Right cardiac atrium (tissue), 5 donors: ENCODE data around the gene RNF123. TPM values are rescaled to one million over a fixed set of nuclear protein-coding genes. Genes with fewer than 3 reads are reported as not detected.
A peak's percentile ranks its signal among the peaks of the same experiment; 100 is the strongest.
"Not testable (repeated sequence)": the region's sequence is repeated elsewhere in the genome, so short reads cannot be mapped to it uniquely, and the experiment has no call there.

ENCODE experiments used
- ATAC-seq, 2 donors: fragments of 200-7000 bp; cut with Tn5 transposase; one replicate each; pipeline versions ENCODE4 v1.8.0 to v1.9.1; 2020; ENCODE audit warnings: moderate library complexity in 2 of 2, mild to moderate bottlenecking in 1 of 2
- DNase-seq, 3 donors: peaks; one replicate each; pipeline ENCODE4 v3.0.0-alpha.2; 2020
- H3K27ac ChIP-seq: one replicate; pipeline ENCODE4 v1.5.1; 2013; ENCODE audit warnings: mild to moderate bottlenecking, low read length, control low read depth, moderate library complexity
- H3K27me3 ChIP-seq: one replicate; pipeline ENCODE4 v1.6.1; 2013; ENCODE audit not compliant: control insufficient read depth, insufficient read depth
- H3K4me1 ChIP-seq: one replicate; pipeline ENCODE4 v1.6.1; 2013; ENCODE audit warnings: low read length; ENCODE audit not compliant: control insufficient read depth, insufficient read depth
- H3K4me3 ChIP-seq: one replicate; pipeline ENCODE4 v1.5.1; 2013; ENCODE audit warnings: low read length, control low read depth
- H3K9me3 ChIP-seq: one replicate; pipeline ENCODE4 v1.6.1; 2013; ENCODE audit warnings: low read length; ENCODE audit not compliant: control insufficient read depth
- WGBS: extraction: QIAGEN DNeasy Blood & Tissue Kit; methylation state at CpG from one replicate; pipeline ENCODE4 v1.1.7; 2013; 5-methylcytosine and 5-hydroxymethylcytosine counted together
- intact Hi-C, 4 donors: fragments of 100-400 bp; cut with DNase I; formaldehyde crosslinking; loops; one replicate each; pipeline versions ENCODE4 v1.11.0 to v1.14.0; 2022 to 2023
- polyA plus RNA-seq: library from polyadenylated mRNA; stranded (reverse); fragments of 200-250 nt; gene quantifications from one replicate; pipeline ENCODE4 v1.2.3, GENCODE V29; 2013
- total RNA-seq, 4 donors: library from RNA; stranded (reverse); fragmentation: NEBNext Ultra II Directional; extraction: Animal tissue kit (Norgen Biotek cat#: 25700); gene quantifications; one replicate each; pipeline ENCODE4 v1.2.1, GENCODE V29; 2021
- donor health status: healthy with polysubstance abuse.
- donor health status: DM: no; HTN: yes; CAD: no.
- donor health status: DM: no; HTN: no; CAD: no.
- donor health status: DM: no; HTN: yes; CAD: no; lungs with severe emphysema.
- donor health status: DM: yes; HTN: yes; CAD: no.

The RNF123 gene
- total and polyA plus RNA-seq, 5 donors = 24.4 to 44.6 (median 39.2) TPM

- H3K4me1 ChIP-seq, H3K27ac ChIP-seq, H3K27me3 ChIP-seq, H3K9me3 ChIP-seq, ATAC-seq, intact Hi-C loops, H3K4me3 ChIP-seq: not testable (repeated sequence)
- DNase-seq = peak in 2 of 3 donors; percentile 3 to 14
- 64% methylated on average over 6 of the region's 6 CpGs for WGBS
Observed at GRCh38 chr3:49694409-49695070, 5.2 kb downstream of the RNF123 start.

DNA sequence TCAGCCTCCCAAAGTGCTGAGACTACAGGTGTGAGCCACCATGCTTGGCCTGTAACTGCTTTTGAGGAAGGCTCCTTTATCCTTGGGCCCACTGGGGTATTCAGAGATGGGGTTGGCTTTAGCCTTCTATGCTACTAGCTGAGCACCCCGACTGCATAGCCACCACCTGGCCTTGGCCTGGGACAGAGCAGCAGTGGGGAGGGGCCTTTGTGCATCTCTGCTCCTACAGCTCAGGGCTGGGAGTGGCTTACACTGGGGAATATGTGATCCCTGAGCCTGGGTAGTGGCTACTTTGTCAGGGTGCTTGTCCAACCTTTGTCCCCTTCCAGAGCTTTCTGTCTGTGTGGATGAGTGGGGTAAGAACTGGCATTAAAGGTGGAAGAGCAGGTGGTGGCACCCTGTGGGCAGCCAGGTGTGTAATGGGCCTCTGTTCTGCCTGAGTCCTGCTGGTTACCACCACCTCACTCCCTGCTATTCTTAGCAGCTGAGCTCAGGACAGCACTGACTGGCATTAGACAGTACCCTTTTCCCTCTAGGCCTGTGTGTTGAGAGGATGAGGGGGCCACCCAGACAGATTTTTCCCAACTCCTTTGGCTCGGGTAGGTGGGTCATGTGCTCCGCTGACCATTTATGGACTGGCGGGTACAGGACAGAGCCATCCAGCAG, 6.1 kb downstream of the RNF123 start:
- WGBS = 73% methylated on average over 4 of the region's 4 CpGs
- ATAC-seq (peak; percentile 5 to 31), DNase-seq (peak in 1 of 3 donors; percentile 5)
- H3K27ac ChIP-seq, H3K27me3 ChIP-seq, H3K4me1 ChIP-seq, H3K9me3 ChIP-seq, intact Hi-C loops, H3K4me3 ChIP-seq: not testable (repeated sequence)

GRCh38 chr3:49699281-49699979, 10.1 kb downstream of the RNF123 start:
- 68% methylated on average over 16 of the region's 16 CpGs for WGBS
- no peaks in the 10 kb centered on the region for H3K27me3 ChIP-seq
- H3K4me3 ChIP-seq = no peak overlapping the region
- intact Hi-C loops = no loop called here
- H3K4me1 ChIP-seq = no peaks in the 10 kb centered on the region
- ATAC-seq = no peak
- DNase-seq = no peak
- H3K27ac ChIP-seq = no peak overlapping the region
- no peaks in the 10 kb centered on the region for H3K9me3 ChIP-seq

DNA sequence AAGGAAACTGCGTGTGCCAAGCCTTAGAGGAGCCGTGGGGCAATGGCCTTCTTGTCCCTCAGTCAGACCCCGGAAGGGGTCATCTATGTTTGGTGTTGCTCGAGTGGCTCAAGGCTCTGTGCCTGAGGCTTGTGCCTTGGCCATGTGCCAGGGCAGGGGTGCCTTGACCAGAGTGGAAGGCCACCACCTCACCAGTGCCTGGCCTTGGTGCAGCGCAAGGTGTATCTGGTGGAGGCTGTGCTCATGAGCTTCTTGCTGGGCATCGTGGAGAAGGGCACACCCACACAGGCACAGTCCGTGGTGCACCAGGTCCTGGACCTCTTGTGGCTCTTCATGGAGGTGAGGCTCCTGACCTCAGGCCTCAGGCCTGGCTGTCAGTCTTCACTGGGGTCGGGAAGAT, 10.7 kb downstream of the RNF123 start:
- DNase-seq (no peak), ATAC-seq (no peak)
- Histone ChIP-seq H3K4me1 (no peaks in the 10 kb centered on the region), H3K27me3 (no peaks in the 10 kb centered on the region), H3K9me3 (no peaks in the 10 kb centered on the region), H3K4me3 (no peak overlapping the region), H3K27ac (no peak overlapping the region)
- intact Hi-C loops = no loop called here
- WGBS = 76% methylated on average over 8 of the region's 8 CpGs

DNA sequence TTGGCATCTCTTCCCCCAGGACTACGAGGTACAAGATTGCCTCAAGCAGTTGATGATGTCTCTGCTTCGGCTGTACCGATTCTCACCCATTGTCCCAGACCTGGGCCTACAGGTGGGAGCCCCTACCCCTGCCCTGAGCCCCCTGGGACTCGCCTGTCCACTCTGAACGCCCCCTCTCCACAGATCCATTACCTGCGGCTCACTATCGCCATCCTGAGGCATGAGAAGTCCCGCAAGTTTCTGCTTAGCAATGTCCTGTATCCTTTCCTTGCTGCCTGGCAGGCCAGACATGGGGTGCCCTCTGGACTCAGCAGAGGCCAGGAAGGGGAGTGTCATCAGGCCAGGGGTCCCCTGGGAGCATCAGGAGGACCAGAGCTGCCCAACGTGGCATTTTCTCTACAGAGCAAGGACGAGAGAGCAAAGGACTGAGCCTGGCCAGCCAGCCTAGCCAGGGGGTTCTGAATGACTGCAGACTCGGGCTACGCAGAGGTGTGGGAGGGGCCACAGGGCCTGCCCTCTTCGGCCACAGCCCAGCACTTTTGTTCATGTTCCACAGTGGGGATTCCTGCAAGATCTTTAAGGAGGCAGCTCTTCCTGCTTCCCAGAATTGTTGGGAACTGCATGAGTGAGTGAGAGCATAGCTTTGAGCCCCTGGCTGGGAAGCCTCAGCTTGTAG, 11.2 kb downstream of the RNF123 start:
- ATAC-seq (no peak), DNase-seq (peak in 1 of 3 donors; percentile 33)
- no peaks in the 10 kb centered on the region for H3K9me3 ChIP-seq
- H3K4me1 ChIP-seq = no peaks in the 10 kb centered on the region
- H3K27me3 ChIP-seq = no peaks in the 10 kb centered on the region
- 78% methylated on average over 13 of the region's 13 CpGs for WGBS
- intact Hi-C loops = no loop called here
- no peak overlapping the region for H3K4me3 ChIP-seq
- no peak overlapping the region for H3K27ac ChIP-seq

DNA sequence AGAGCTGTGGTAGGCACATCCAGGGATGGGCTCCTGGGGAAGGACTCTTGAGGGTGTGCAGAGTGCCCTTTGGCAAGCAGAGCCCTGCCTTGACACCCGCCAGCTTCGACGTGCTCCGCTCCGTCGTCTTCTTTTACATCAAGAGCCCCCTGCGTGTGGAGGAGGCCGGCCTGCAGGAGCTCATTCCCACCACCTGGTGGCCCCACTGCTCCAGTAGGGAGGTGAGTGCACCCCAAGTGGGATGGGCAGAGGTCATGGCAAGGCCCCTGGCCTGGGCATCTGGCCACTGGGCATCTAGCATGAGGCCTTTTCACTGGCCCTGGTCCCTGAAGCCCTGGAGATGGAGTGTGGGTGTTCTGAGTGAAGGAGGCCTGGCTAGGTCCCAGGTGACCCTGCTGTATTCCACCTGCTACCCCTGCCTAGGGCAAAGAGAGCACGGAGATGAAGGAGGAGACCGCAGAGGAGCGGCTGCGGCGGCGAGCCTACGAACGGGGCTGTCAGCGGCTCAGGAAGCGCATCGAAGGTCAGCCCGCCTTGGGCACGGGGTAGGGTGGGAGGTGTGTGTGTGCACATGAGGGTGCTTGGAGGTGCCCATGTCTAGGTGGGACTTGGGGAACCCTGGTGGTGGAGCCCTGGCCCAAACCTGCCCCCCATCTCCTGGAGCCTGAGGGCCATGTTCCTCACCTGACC, 12.2 kb downstream of the RNF123 start:
- H3K4me1 ChIP-seq = no peaks in the 10 kb centered on the region
- 83% methylated on average over 21 of the region's 21 CpGs for WGBS
- H3K27me3 ChIP-seq = no peaks in the 10 kb centered on the region
- no peaks in the 10 kb centered on the region for H3K9me3 ChIP-seq
- no peak overlapping the region for H3K27ac ChIP-seq
- ATAC-seq (no peak), DNase-seq (peak in 1 of 3 donors; percentile 51)
- intact Hi-C loops = no loop called here
- no peak overlapping the region for H3K4me3 ChIP-seq

GRCh38 chr3:49702672-49703071, 13.3 kb downstream of the RNF123 start:
- intact Hi-C loops = no loop called here
- ATAC-seq (no peak), DNase-seq (peak in 2 of 3 donors; percentile 33 to 35)
- Histone ChIP-seq H3K27ac (no peak overlapping the region), H3K4me3 (no peak overlapping the region), H3K9me3 (no peaks in the 10 kb centered on the region), H3K4me1 (no peaks in the 10 kb centered on the region), H3K27me3 (no peaks in the 10 kb centered on the region)
- WGBS = 93% methylated on average over 11 of the region's 11 CpGs

GRCh38 chr3:49703443-49703927, 14.1 kb downstream of the RNF123 start:
- Histone ChIP-seq H3K4me3 (no peak overlapping the region), H3K4me1 (no peaks in the 10 kb centered on the region), H3K27me3 (no peaks in the 10 kb centered on the region), H3K27ac (no peak overlapping the region), H3K9me3 (no peaks in the 10 kb centered on the region)
- WGBS = 56% methylated on average over 14 of the region's 14 CpGs
- peak in 2 of 3 donors; percentile 71 to 73 for DNase-seq
- peak; percentile 64 to 70 for ATAC-seq
- intact Hi-C loops = no loop called here

- Histone ChIP-seq H3K9me3 (no peaks in the 10 kb centered on the region), H3K27ac (no peak overlapping the region), H3K4me3 (no peak overlapping the region), H3K4me1 (no peaks in the 10 kb centered on the region), H3K27me3 (no peaks in the 10 kb centered on the region)
- ATAC-seq (no peak), DNase-seq (peak in 1 of 3 donors; percentile 35)
- WGBS = 87% methylated on average over 7 of the region's 7 CpGs
- intact Hi-C loops = no loop called here
Observed at GRCh38 chr3:49703956-49704355, 14.6 kb downstream of the RNF123 start.

GRCh38 chr3:49704629-49705028, 15.3 kb downstream of the RNF123 start:
- intact Hi-C loops = no loop called here
- H3K4me3 ChIP-seq = no peak overlapping the region
- H3K9me3 ChIP-seq = no peaks in the 10 kb centered on the region
- no peaks in the 10 kb centered on the region for H3K27me3 ChIP-seq
- ATAC-seq (no peak), DNase-seq (no peak)
- no peaks in the 10 kb centered on the region for H3K4me1 ChIP-seq
- no peak overlapping the region for H3K27ac ChIP-seq
- 94% methylated on average over 8 of the region's 8 CpGs for WGBS
